Activated CD8-positive, alpha-beta memory T cell treated with anti-CD3 and anti-CD28 coated beads, Interleukin-2, amount 10 ng/mL, durations not matched to agents 7 days and 5 days (primary cell): ENCODE data around the gene FUOM. TPM values are rescaled to one million over a fixed set of nuclear protein-coding genes. Genes with fewer than 3 reads are reported as not detected.
"Not testable (repeated sequence)": the region's sequence is repeated elsewhere in the genome, so short reads cannot be mapped to it uniquely, and the experiment has no call there.

ENCODE experiments used
- ATAC-seq: fragments of 150-1000 bp; cut with Tn5 transposase; one replicate; pipeline ENCODE4 v1.10.0; 2021; ENCODE audit warnings: moderate library complexity
- CTCF ChIA-PET: fragments of 350-600 bp; sonication (Branson Sonifier 250); formaldehyde crosslinking; loops from one replicate; lab custom pipeline; 2021; ENCODE audit warnings: antibody characterized with exemption; lab: Charles Lee
- DNase-seq: peaks from one replicate; pipeline ENCODE4 v3.0.0-alpha.2; 2020
- H3K27ac Mint-ChIP-seq: one replicate; pipeline ENCODE4 v1.8.0; 2021; ENCODE audit warnings: mild to moderate bottlenecking, mixed read lengths
- H3K27me3 Mint-ChIP-seq: one replicate; pipeline ENCODE4 v1.8.0; 2021; ENCODE audit warnings: mixed read lengths
- H3K36me3 Mint-ChIP-seq: one replicate; pipeline ENCODE4 v1.8.0; 2021; ENCODE audit warnings: mild to moderate bottlenecking, mixed read lengths
- H3K4me1 Mint-ChIP-seq: one replicate; pipeline ENCODE4 v1.8.0; 2021; ENCODE audit warnings: mixed read lengths
- H3K4me3 Mint-ChIP-seq: one replicate; pipeline ENCODE4 v1.8.0; 2021; ENCODE audit warnings: mild to moderate bottlenecking, moderate library complexity, mixed read lengths
- H3K9me3 Mint-ChIP-seq: one replicate; pipeline ENCODE4 v1.8.0; 2022; ENCODE audit warnings: low read depth, mixed read lengths
- total RNA-seq, 2 experiments: library from RNA; stranded (reverse); gene quantifications; one replicate each; pipeline ENCODE4 v1.2.3, GENCODE V29; 2021

FUOM gene
- total RNA-seq, 2 experiments from 2014 or later = 9.1 to 13.1 TPM

DNA sequence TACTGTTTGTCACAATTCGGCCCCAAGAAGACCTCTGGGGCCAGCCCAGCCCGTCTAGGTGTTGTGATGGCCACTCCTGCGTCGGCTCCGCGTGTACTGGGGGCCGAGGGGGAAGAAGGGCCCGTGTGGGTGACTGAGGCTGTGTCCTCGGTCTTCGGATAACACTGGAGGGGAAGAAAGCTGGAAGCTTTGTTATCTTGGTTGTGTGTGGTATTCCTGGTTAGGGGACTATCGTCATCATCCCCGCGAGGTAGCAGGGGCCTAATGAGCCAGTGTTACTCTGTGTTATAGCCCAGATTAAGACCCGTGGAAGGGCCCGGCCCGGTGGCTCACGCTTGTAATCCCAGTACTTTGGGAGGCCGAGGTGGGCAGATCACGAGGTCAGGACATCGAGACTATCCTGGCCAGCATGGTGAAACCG is 37.0 kb upstream of the FUOM start:
- Mint-ChIP-seq H3K4me3 (peak overlapping the region; percentile 86), H3K4me1 (peaks cover 55% of the 10 kb centered on the region), H3K9me3 (no peaks in the 10 kb centered on the region), H3K36me3 (peaks cover 28% of the 10 kb centered on the region), H3K27me3 (no peaks in the 10 kb centered on the region), H3K27ac (peak overlapping the region; percentile 89)
- CTCF ChIA-PET = no interaction called here
- ATAC-seq = no peak
- no peak for DNase-seq

DNA sequence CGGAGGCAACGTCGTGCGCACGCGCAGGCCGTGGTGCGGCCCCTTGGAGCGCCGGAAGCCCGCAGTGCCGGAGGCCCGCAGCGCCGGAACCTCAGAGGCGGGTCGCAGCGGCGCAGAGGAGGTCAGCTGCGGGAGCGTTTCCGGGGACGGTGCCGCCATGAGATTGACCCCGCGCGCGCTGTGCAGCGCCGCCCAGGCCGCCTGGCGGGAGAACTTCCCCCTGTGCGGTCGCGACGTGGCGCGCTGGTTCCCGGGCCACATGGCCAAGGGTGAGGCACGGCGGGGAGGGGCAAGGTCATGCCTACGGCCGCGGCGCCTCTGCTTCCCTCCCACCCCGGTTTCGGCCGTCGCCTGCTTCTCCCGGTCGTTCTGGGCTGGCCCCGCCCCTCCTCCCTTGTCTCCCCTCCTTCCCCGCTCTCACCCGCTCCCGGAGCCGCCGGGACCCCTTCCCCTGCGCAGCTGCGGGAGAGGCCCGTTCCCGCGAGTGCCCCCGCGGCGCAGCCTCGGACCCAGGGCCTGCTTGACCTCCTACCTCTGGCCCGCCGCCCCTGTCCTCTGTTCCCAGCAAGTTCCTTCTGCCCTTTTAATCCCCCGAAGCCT is 36.3 kb upstream of the FUOM start, which contains the start of gene MTG1:
TSS of gene MTG1 (plus strand) at position 94 of the 600 bp plus-strand sequence. CDS start at position 158, 64 bp downstream.
- H3K9me3 Mint-ChIP-seq = no peaks in the 10 kb centered on the region
- peak within 1 kb of the TSS; percentile 89 for H3K27ac Mint-ChIP-seq
- peaks cover 53% of the 10 kb centered on the region for H3K4me1 Mint-ChIP-seq
- ATAC-seq (peak; percentile 81), DNase-seq (peak; percentile 95)
- CTCF ChIA-PET = no interaction called here
- peaks cover 23% of the 10 kb centered on the region for H3K36me3 Mint-ChIP-seq
- peak within 1 kb of the TSS; percentile 86 for H3K4me3 Mint-ChIP-seq
- no peaks in the 10 kb centered on the region for H3K27me3 Mint-ChIP-seq

DNA sequence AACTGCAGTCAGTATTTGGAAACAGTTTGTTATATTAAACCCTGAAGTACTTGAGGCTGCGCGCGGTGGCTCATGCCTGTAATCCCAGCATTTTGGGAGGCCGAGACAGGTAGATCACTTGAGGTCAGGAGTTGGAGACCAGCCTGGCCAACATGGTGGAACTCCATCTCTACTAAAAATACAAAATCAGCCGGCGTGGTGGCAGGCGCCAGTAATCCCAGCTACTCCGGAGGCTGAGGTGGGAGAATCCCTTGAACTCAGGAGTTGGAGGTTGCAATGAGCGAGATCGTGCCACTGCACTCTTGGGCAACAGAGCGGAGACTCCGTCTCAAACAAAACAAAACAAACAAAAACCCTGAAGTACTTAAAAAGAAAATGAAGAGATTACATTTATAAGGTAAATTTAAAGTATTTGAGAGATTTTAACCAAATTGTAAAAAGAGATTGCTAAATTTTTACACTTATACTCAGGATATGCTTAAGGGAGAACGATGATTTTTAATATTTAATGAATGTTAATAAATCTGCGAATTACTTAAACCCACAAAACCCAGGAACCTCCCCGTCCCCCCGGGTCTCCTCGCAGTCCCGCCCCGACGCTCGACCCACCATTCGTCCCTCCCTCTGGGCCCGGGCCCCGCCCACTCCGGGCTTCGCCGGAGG is 35.7 kb upstream of the FUOM start:
- no peak for DNase-seq
- Mint-ChIP-seq H3K36me3 (peaks cover 18% of the 10 kb centered on the region), H3K4me1 (peaks cover 59% of the 10 kb centered on the region), H3K27me3 (no peaks in the 10 kb centered on the region), H3K9me3 (no peaks in the 10 kb centered on the region), H3K4me3 (peak overlapping the region; percentile 86), H3K27ac (peak overlapping the region; percentile 81)
- no peak for ATAC-seq
- CTCF ChIA-PET = no interaction called here

DNA sequence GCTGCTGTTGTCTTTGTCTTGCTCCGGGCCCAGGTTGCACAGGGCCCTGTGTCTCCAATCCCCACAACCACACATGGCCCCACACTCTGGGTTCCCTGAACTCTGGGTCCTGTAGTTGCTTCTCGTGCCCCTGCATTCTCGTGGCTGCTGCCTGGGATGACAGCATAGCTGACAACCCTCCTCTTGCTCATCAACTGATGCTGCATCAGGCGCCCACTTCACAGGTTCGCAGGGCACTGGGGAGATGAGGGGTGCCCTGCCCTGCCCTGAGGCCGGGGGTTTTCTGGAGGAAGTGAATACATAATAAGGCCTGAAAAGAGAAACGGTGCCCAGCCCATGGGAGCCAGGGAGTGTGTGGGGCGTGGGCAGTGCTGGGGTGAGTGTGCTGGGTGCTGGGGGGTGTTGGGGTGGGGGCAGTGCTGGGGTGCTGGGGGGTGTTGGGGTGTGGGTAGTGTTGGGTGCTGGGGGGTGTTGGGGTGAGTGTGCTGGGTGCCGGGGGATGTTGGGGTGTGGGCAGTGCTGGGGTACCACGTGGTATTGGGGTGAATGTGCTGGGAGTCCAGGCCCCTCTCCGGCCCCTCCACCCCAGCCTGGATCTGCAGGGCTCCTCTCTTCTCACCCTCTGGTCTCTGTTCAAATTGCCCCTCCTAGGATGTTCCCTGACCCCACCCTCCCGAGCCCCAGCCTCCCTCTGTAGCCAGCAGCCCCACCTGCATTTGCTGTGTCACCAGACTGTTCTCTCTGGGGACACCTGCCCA is 34.1 kb upstream of the FUOM start:
- Mint-ChIP-seq H3K4me1 (peaks cover 59% of the 10 kb centered on the region), H3K27ac (peak overlapping the region; percentile 93), H3K9me3 (no peaks in the 10 kb centered on the region), H3K27me3 (no peaks in the 10 kb centered on the region), H3K4me3 (no peak overlapping the region), H3K36me3 (peaks cover 8% of the 10 kb centered on the region)
- DNase-seq = no peak
- no peak for ATAC-seq
- CTCF ChIA-PET = interaction anchor here (1.6 to 6.0 kb wide), 2 partner anchors 62 to 84 kb away, joined by 4 to 30 read pairs; no protein-coding TSS in a partner anchor

DNA sequence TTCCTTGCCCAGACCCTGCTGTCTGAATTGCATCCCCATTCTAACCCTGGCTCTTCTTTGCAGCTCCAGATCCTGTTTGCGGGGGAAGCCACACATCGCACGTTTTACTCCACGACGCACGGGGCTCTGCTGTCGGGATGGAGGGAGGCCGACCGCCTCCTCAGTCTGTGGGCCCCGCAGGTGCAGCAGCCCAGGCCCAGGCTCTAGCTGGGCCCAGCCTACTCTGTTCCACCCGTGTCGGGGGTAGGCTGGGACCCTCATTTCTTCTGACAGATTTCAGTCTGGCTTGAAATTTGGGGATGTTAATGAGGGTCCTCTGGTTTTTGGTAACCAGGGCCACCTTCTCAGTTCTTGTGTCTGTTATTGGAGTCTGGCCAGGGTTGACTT is 33.4 kb upstream of the FUOM start:
- no peaks in the 10 kb centered on the region for H3K9me3 Mint-ChIP-seq

DNA sequence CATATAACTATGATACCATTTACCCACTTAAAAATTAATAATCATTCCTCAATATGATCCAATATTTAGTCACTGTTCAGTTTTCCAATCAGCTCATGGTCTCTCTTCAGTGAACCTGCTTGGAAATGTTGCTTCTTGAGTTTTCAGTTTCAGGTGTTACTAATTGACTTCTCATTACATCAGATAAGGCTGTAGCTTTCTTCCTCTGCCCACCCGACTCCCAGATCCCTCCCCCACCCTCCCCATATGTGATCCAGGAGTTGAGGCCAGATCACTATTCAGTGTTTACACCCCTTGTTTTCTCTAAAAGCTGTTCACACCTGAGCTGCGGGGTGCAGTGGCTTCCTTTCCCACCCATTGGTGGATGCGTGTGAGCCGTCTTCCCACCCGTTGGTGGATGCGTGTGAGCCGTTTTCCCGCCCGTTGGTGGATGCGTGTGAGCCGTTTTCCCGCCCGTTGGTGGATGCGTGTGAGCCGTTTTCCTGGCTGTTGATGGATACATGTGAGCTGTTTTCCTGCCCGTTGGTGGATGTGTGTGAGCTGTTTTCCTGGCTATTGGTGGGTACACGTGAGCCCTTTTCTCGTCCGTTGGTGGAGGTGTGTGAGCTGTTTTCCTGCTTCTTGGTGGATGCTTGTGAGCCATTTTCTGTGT is 32.9 kb upstream of the FUOM start:
- CTCF ChIA-PET = interaction anchor here (0.8 to 6.0 kb wide), 8 partner anchors 10 to 83 kb away, joined by 3 to 30 read pairs (median 4); no protein-coding TSS in a partner anchor
- H3K4me1 Mint-ChIP-seq = peaks cover 55% of the 10 kb centered on the region
- peak overlapping the region; percentile 93 for H3K27ac Mint-ChIP-seq
- no peaks in the 10 kb centered on the region for H3K9me3 Mint-ChIP-seq
- H3K4me3 Mint-ChIP-seq = peak overlapping the region; percentile 71
- H3K27me3 Mint-ChIP-seq = no peaks in the 10 kb centered on the region
- DNase-seq (no peak), ATAC-seq (no peak)
- H3K36me3 Mint-ChIP-seq = peaks cover 5% of the 10 kb centered on the region

More for the DNA sequence above, 33.4 kb upstream of the FUOM start:
- peak overlapping the region; percentile 14 for H3K4me3 Mint-ChIP-seq
- H3K36me3 Mint-ChIP-seq = peaks cover 4% of the 10 kb centered on the region
- peaks cover 57% of the 10 kb centered on the region for H3K4me1 Mint-ChIP-seq
- CTCF ChIA-PET = interaction anchor here (0.8 to 6.0 kb wide), 3 partner anchors 35 to 83 kb away, joined by 3 to 30 read pairs (median 4); no protein-coding TSS in a partner anchor
- H3K27ac Mint-ChIP-seq = peak overlapping the region; percentile 93
- no peak for ATAC-seq
- no peaks in the 10 kb centered on the region for H3K27me3 Mint-ChIP-seq
- DNase-seq = no peak

DNA sequence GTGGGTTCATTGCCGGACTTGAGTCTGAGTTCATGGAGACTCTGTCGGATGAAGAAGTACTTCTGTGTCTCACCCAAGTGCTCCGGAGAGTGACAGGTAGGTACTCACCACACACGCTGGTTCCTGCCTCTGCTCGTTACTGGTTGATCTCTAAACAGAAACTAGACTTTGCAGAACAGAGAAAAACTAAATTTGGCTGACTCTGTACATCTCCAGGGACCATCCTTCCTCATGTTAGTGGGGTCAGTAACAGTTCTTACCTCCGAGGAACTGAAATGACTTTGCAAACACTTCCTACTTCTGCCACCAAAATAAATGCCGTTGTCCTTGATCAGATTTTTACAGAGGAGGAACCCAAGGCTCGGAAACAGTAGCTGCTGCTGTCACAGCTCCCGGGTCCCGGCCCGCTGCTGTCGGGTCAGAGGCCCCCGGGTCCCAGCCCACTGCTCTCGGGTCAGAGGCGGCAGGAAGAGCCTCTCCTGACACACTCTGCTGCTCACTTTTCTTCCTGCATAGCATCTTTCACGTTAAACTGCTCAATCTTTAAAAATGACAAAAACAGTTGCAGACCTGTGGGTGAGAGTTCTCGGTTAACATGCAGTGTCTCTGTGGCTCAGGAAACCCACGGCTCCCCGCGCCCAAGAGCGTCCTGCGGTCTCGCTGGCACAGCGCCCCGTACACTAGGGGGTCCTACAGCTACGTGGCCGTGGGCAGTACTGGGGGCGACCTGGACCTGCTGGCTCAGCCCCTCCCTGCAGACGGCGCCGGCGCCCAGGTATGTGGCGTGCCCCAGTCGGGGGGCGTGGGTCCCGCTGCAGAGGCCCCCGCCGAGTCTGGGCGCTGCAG is 31.4 kb upstream of the FUOM start:
- Mint-ChIP-seq H3K27ac (peak overlapping the region; percentile 93), H3K27me3 (no peaks in the 10 kb centered on the region), H3K4me1 (peaks cover 45% of the 10 kb centered on the region), H3K36me3 (peaks cover 2% of the 10 kb centered on the region), H3K4me3 (peak overlapping the region; percentile 71), H3K9me3 (no peaks in the 10 kb centered on the region)
- DNase-seq (peak; percentile 79), ATAC-seq (peak; percentile 59)
- CTCF ChIA-PET = interaction anchor here (1.0 to 6.0 kb wide), 6 partner anchors 9 to 81 kb away, joined by 3 to 30 read pairs (median 5); no protein-coding TSS in a partner anchor

DNA sequence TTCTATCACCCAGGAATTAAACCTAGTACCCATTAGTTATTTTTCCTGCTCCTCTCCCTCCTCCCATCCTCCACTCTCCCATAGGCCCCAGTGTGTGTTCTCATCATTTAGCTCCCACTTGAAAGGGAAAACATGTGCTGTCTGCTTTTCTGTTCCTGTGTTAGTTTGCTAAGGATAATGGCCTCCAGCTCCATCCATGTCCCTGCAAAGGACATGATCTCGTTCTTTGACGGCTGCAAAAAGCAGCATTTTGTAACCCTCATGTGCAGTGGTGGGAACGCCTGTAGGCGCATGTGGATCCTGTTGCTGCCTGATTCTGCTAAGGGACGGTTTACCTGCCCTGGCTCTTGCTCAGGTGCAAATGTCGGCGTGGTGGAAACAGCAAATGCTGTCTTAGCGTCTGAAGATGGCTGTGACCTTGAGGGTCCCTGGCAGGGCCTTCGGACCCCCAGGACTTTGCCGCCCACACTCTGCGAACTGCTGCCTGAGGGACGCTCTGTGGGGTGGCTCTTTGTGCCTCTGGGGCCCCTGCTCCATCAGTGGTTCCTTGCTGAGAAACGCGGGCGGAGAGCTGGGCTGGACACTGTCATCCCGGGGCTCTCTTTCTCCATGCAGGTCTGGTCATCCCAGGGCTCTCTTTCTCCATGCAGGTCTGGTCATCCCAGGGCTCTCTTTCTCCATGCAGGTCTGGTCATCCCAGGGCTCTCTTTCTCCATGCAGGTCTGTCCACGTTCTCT is 30.6 kb upstream of the FUOM start:
- no peak for DNase-seq
- CTCF ChIA-PET = interaction anchor here (0.6 to 6.0 kb wide), 3 partner anchors 10 to 1090 kb away, joined by 3 to 30 read pairs (median 8); no protein-coding TSS in a partner anchor
- Mint-ChIP-seq H3K27ac (peak overlapping the region; percentile 93), H3K4me1 (peaks cover 45% of the 10 kb centered on the region), H3K27me3 (no peaks in the 10 kb centered on the region), H3K9me3 (no peaks in the 10 kb centered on the region), H3K4me3 (peak overlapping the region; percentile 71), H3K36me3 (peaks cover 2% of the 10 kb centered on the region)
- ATAC-seq = no peak

DNA sequence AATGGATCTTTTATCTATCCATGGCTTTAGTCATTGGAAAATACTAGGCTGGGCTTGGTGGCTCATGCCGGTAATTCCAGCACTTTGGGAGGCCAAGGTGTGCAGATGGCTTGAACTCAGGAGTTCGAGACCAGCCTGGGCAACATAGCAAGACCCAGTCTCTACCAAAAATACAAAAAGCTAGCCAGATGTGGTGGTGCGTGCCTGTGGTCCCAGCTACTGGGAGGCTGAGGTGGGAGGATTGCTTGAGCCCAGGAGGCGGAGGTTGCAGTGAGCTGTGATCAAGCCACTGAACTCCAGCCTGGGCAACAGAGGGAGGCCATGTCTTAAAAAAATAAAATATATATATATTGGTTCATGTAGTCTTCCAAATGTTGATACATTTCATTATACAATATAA is 29.1 kb upstream of the FUOM start:
- DNase-seq, H3K27me3 Mint-ChIP-seq, H3K27ac Mint-ChIP-seq, H3K4me3 Mint-ChIP-seq, ATAC-seq, H3K9me3 Mint-ChIP-seq, H3K36me3 Mint-ChIP-seq: not testable (repeated sequence)
- peaks cover 40% of the 10 kb centered on the region for H3K4me1 Mint-ChIP-seq
- CTCF ChIA-PET = interaction anchor here (6.0 kb wide), 1 partner anchor 57 kb away, joined by 30 read pairs; no protein-coding TSS in a partner anchor

DNA sequence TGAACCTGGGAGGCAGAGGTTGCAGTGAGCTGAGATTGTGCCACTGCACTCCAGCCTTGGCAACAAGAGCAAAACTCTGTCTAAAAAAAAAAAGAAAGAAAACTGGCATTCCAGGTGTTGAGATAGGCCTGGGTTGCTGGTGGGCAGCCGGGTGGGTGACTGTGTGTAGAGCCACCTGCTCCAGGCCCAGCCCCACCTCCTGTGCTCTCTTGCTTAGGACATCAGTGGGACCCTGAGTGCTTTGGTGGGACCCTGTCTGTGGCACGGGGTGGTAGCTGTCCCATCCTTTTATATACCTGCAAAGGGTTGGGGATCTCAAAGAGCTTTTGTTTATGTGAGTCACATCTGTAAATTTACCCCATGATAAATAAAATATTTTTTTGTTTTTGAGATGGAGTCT is 27.4 kb upstream of the FUOM start:
- peaks cover 24% of the 10 kb centered on the region for H3K4me1 Mint-ChIP-seq
- peaks cover 2% of the 10 kb centered on the region for H3K36me3 Mint-ChIP-seq

DNA sequence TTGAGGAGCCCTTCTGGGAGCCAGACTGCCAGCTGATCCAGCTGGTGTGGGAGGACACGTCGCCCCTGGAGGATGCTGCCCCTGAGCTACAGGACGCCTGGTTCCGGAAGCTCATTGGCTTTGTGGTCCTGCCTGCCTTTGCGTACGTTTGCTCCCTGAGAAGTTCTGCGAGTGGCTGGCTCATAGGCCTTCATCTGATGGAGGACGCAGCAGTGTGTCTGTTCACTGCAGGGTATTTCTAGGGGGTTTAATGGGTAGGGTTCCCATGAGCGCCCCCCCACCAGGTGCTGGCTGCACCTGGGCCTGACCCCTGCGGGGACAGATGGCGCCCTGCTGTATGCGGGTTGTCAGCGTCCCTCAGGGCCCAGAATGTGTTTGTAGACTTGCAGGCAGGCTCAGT is 26.3 kb upstream of the FUOM start:
- CTCF ChIA-PET = no interaction called here
- Mint-ChIP-seq H3K4me1 (peaks cover 16% of the 10 kb centered on the region), H3K4me3 (no peak overlapping the region), H3K27ac (no peak overlapping the region), H3K27me3 (no peaks in the 10 kb centered on the region), H3K9me3 (no peaks in the 10 kb centered on the region), H3K36me3 (peaks cover 2% of the 10 kb centered on the region)
- no peak for ATAC-seq
- no peak for DNase-seq

More for the DNA sequence above, 27.4 kb upstream of the FUOM start:
- no peaks in the 10 kb centered on the region for H3K27me3 Mint-ChIP-seq
- no peak for DNase-seq
- ATAC-seq = no peak
- H3K27ac Mint-ChIP-seq = no peak overlapping the region
- CTCF ChIA-PET = no interaction called here
- no peaks in the 10 kb centered on the region for H3K9me3 Mint-ChIP-seq
- H3K4me3 Mint-ChIP-seq = no peak overlapping the region

DNA sequence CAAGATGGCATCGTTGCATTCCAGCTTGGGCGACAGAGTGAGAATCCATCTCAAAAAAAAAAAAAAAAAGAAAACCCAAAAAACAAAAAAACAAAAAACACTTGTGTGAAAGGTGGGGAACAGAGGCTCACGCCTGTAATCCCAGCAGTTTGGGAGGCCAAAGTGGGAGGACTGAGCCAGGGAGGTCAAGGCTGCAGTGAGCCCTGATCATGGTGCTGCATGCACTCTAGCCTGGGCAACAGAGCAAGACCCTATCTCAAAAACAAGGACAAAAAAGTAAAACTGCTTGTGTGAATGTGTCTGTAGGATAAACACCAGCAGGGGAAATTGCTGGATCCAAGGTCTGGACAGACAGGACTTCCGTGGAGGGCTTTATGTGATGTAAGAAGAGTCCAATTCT is 25.7 kb upstream of the FUOM start:
- H3K36me3 Mint-ChIP-seq = peaks cover 2% of the 10 kb centered on the region
- no peaks in the 10 kb centered on the region for H3K9me3 Mint-ChIP-seq
- ATAC-seq = no peak
- CTCF ChIA-PET = no interaction called here
- H3K27ac Mint-ChIP-seq = no peak overlapping the region
- peaks cover 11% of the 10 kb centered on the region for H3K4me1 Mint-ChIP-seq
- no peaks in the 10 kb centered on the region for H3K27me3 Mint-ChIP-seq
- DNase-seq = no peak
- H3K4me3 Mint-ChIP-seq = no peak overlapping the region
